Sigmoid colon (tissue), 7 donors: ENCODE results near the gene PNPLA1. TPM values are rescaled to one million over a fixed set of nuclear protein-coding genes. Genes with fewer than 3 reads are reported as not detected.

Experiments used
- DNase-seq: peaks from one replicate; pipeline ENCODE4 v3.0.0-alpha.2; 2019
- H3K27ac ChIP-seq, 4 donors: fragments of 200-600 bp; sonication (generic); one replicate each; pipeline ENCODE4 v1.5.1; 2016 to 2019; ENCODE audit warnings: mild to moderate bottlenecking in 1 of 4
- H3K27me3 ChIP-seq, 3 donors: fragments of 200-600 bp; sonication (generic); one replicate each; pipeline ENCODE4 v1.5.1; 2019; ENCODE audit warnings: mild to moderate bottlenecking in 1 of 3
- H3K36me3 ChIP-seq, 4 donors: fragments of 200-600 bp; sonication (generic); one replicate each; pipeline ENCODE4 v1.5.1; 2016 to 2019
- H3K4me1 ChIP-seq, 4 donors: fragments of 200-600 bp; sonication (generic); one replicate each; pipeline ENCODE4 v1.5.1; 2017 to 2019
- H3K4me3 ChIP-seq, 4 donors: fragments of 200-600 bp; sonication (generic); one replicate each; pipeline ENCODE4 v1.5.1; 2017 to 2019; ENCODE audit warnings: mild to moderate bottlenecking in 2 of 4, moderate library complexity in 1 of 4
- H3K9me3 ChIP-seq, 4 donors: fragments of 200-600 bp in 3 of 4; sonication (generic) in 3 of 4; one replicate each; pipeline versions ENCODE4 v1.5.1 to v1.6.1; 2013 to 2019
- CTCF ChIP-seq, 4 experiments: fragments of 450-650 bp in 3 of 4; fragments of 200-600 bp in 1 of 4; IDR thresholded peaks; one replicate each; pipeline ENCODE4 v1.5.1; 2016 to 2019; ENCODE audit warnings: antibody characterized with exemption in 4 of 4, mild to moderate bottlenecking in 3 of 4, moderate library complexity in 2 of 4
- EP300 ChIP-seq, 4 donors: sonication (generic); formaldehyde crosslinking; IDR thresholded peaks; one replicate each; pipeline ENCODE4 v1.6.1; 2017; ENCODE audit warnings: antibody characterized with exemption in 4 of 4
- POLR2A ChIP-seq, 2 donors: fragments of 450-650 bp; IDR thresholded peaks; one replicate each; pipeline ENCODE4 v1.6.1; 2016; ENCODE audit warnings: antibody characterized with exemption in 2 of 2, mild to moderate bottlenecking in 2 of 2, moderate library complexity in 2 of 2
- POLR2AphosphoS5 ChIP-seq, 4 donors: sonication (generic); formaldehyde crosslinking; IDR thresholded peaks; one replicate each; pipeline ENCODE4 v1.6.1; 2017; ENCODE audit warnings: antibody characterized with exemption in 4 of 4
- WGBS, 2 donors: extraction: QIAGEN DNeasy Blood & Tissue Kit; methylation state at CpG; one replicate each; pipeline ENCODE4 v1.1.7; 2013; 5-methylcytosine and 5-hydroxymethylcytosine counted together
- intact Hi-C: fragments of 100-400 bp; cut with DNase I; formaldehyde crosslinking; loops from one replicate; pipeline ENCODE4 v1.15.1; 2023
- polyA plus RNA-seq, 3 donors: library from polyadenylated mRNA; stranded (reverse); fragments of 200-250 nt; gene quantifications; one replicate each; pipeline ENCODE4 v1.2.3, GENCODE V29; 2013
- total RNA-seq, 4 donors: library from RNA; depleted of rRNA; stranded (reverse); fragments of >200 nt; gene quantifications; one replicate each; pipeline ENCODE4 v1.1.0, GENCODE V29; 2016
- donor health status: healthy with polysubstance abuse.
- donor health status: Bipolar disorder and iron deficiency.
- donor health status: healthy.

PNPLA1 gene
- total and polyA plus RNA-seq, 7 donors = 0.20 to 0.46 TPM; not detected in 5

DNA sequence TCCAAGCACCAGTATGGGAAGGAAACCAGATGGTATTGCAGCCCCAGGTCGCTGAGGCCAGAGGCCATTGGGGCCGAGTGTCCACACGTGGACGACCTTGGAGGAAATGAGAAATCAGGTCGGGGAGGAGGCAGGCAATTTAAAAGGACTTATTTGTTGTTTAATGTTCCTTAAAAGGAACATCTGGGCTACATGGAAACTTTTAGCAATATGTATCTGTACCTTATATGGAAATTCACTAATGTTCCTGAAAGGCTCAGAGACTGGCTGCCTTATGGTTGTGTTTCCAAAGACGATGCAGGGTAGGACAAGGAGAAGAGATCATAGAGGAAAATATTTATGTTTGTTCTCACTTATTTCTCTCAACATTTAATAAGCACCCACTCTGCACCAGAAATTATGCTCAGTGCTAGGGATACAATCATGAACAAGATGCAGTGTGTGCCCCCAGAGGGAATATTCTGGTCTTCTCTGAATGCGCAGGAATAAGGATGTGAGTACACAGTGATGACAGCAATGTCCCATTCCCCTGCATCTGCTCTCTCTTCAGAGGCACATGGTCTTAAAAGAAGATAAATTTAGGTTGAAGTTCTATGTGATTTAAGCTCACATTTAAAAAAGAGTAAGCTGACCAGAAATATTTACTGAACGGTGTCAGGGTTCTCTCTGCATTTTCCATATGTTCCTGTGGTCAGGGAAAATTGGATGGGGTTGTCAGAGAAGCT is 63.5 kb downstream of the PNPLA1 start:
- 79 to 80% methylated on average over 8 of the region's 8 CpGs for WGBS, 2 donors
- no peaks in the 10 kb centered on the region for H3K9me3 ChIP-seq
- DNase-seq = no peak
- no peak overlapping the region for H3K27ac ChIP-seq
- intact Hi-C loops = no loop called here
- H3K4me3 ChIP-seq = no peak overlapping the region
- TF ChIP-seq POLR2AphosphoS5 (IDR thresholded peaks at IDR 0.05) (no peak), CTCF (IDR thresholded peaks at IDR 0.05) (no peak), POLR2A (IDR thresholded peaks at IDR 0.05) (no peak)
- H3K36me3 ChIP-seq = no peaks in the 10 kb centered on the region
- H3K4me1 ChIP-seq = peaks cover 0 to 3% (median 0%) of the 10 kb centered on the region in 4 donors
- peaks cover 0 to 40% (median 0%) of the 10 kb centered on the region in 3 donors for H3K27me3 ChIP-seq

DNA sequence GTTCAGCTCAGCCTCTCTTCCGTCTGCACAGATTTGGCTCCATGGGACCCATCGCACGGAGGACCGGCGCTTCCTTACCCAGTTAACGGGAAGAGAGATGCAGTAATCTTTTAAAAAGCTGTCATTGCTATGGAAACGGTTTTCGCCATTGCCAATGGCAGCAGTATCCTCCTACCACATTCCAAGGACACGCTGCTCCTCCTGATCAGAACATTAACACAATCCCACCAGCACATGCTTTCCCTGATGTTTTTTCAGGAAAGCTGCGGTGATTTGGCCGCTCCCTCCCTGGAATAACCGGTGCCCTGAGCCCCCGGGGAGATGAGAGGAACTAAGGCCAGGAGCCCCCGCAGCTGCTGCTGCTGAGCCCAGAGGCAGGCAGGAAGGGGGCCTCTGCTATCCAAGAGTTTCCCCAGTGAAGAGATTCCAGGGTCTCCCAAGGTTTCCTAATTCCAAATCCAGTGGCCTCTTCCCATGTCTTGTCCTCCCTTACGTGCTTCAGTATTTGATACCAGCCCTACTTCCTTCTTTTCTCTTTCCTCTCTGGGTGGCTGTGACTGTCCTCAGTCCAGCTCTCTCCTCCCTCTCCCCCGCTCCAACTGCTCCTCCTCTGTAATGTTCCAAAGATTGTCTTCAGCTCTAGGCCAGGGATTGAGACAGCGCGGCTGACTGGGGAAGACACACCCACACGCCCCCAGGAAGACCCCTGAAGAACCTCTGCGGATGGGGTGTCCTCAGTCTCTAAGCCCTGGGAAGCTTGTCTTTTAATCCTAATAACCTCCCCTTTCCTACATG is 64.3 kb downstream of the PNPLA1 start:
- DNase-seq = no peak
- Histone ChIP-seq H3K27ac (no peak overlapping the region), H3K4me1 (peaks cover 0 to 3% (median 0%) of the 10 kb centered on the region in 4 donors), H3K36me3 (no peaks in the 10 kb centered on the region), H3K9me3 (no peaks in the 10 kb centered on the region), H3K27me3 (peaks cover 0 to 40% (median 0%) of the 10 kb centered on the region in 3 donors), H3K4me3 (no peak overlapping the region)
- TF ChIP-seq POLR2A (IDR thresholded peaks at IDR 0.05) (no peak), POLR2AphosphoS5 (IDR thresholded peaks at IDR 0.05) (peak in 1 of 4 donors; percentile 13)
- WGBS, 2 donors = 56 to 59% methylated on average over 20 of the region's 20 CpGs
- intact Hi-C loops = no loop called here

- no peak for DNase-seq
- H3K27me3 ChIP-seq = peaks cover 0 to 39% (median 0%) of the 10 kb centered on the region in 3 donors
- peaks cover 0 to 3% (median 0%) of the 10 kb centered on the region in 4 donors for H3K4me1 ChIP-seq
- no peak overlapping the region for H3K27ac ChIP-seq
- intact Hi-C loops = no loop called here
- WGBS, 2 donors = 13 to 58% methylated on average over 14 of the region's 14 CpGs
- H3K9me3 ChIP-seq = no peaks in the 10 kb centered on the region
- no peak overlapping the region for H3K4me3 ChIP-seq
- TF ChIP-seq CTCF (IDR thresholded peaks at IDR 0.05) = no peak
- no peak for TF ChIP-seq EP300 (IDR thresholded peaks at IDR 0.05)
- TF ChIP-seq POLR2A (IDR thresholded peaks at IDR 0.05) = no peak
- TF ChIP-seq POLR2AphosphoS5 (IDR thresholded peaks at IDR 0.05) = no peak
- no peaks in the 10 kb centered on the region for H3K36me3 ChIP-seq
These were observed 65.1 kb downstream of the PNPLA1 start for GRCh38 chr6:36334832-36335459.

- intact Hi-C loops = no loop called here
- Histone ChIP-seq H3K9me3 (no peaks in the 10 kb centered on the region), H3K4me3 (no peak overlapping the region), H3K4me1 (peaks cover 0 to 4% (median 2%) of the 10 kb centered on the region in 4 donors), H3K27ac (no peak overlapping the region), H3K36me3 (no peaks in the 10 kb centered on the region), H3K27me3 (peaks cover 0 to 34% (median 0%) of the 10 kb centered on the region in 3 donors)
- no peak for TF ChIP-seq CTCF (IDR thresholded peaks at IDR 0.05)
- TF ChIP-seq POLR2A (IDR thresholded peaks at IDR 0.05) = no peak
- no peak for TF ChIP-seq POLR2AphosphoS5 (IDR thresholded peaks at IDR 0.05)
- no peak for TF ChIP-seq EP300 (IDR thresholded peaks at IDR 0.05)
- DNase-seq = no peak
- 19 to 73% methylated on average over 14 of the region's 14 CpGs for WGBS, 2 donors
These were observed 65.8 kb downstream of the PNPLA1 start for GRCh38 chr6:36335465-36336207.
